NT2/D1 (cell line): ENCODE results near the gene FAM181A.

ENCODE experiments used
- SUZ12 ChIP-seq: IDR thresholded peaks from 2 replicates; pipeline ENCODE4 v1.6.1; 2011; ENCODE audit not compliant: insufficient read length, insufficient read depth; ENCODE audit errors: extremely low read depth
- YY1 ChIP-seq: IDR thresholded peaks from 2 replicates; pipeline ENCODE4 v1.6.1; 2011; ENCODE audit not compliant: insufficient read length, insufficient read depth
- ZNF274 ChIP-seq: IDR thresholded peaks from 2 replicates; pipeline ENCODE4 v1.6.1; 2011; ENCODE audit warnings: mild to moderate bottlenecking, low read depth, low read length

- TF ChIP-seq SUZ12 = no peak
- no peak for TF ChIP-seq YY1
- no peak for TF ChIP-seq ZNF274
These were observed 47.2 kb downstream of the FAM181A start for GRCh38 chr14:93974299-93974698.
